NCI-H82 (cell line): Measurements from ENCODE around the gene HOMER2.

Experiments
- DNase-seq: peaks from one replicate; lab custom pipeline; 2025; lab: John Stamatoyannopoulos, UW

HOMER2 gene

GRCh38 chr15:82930461-82930860, 22.1 kb downstream of the HOMER2 start:
- DNase-seq: no peak

GRCh38 chr15:82928711-82929110, 23.8 kb downstream of the HOMER2 start:
- no peak for DNase-seq

GRCh38 chr15:82923744-82924143, 28.8 kb downstream of the HOMER2 start:
- DNase-seq: no peak

GRCh38 chr15:82922737-82923136, 29.8 kb downstream of the HOMER2 start:
- no peak for DNase-seq

- no peak for DNase-seq
Observed at GRCh38 chr15:82921939-82922338, 30.6 kb downstream of the HOMER2 start.

- DNase-seq: no peak
Observed at GRCh38 chr15:82921242-82921641, 31.3 kb downstream of the HOMER2 start.

GRCh38 chr15:82919231-82919886, 33.2 kb downstream of the HOMER2 start:
- DNase-seq: no peak

GRCh38 chr15:82918607-82919230, 33.8 kb downstream of the HOMER2 start:
- no peak for DNase-seq

GRCh38 chr15:82918162-82918561, 34.4 kb downstream of the HOMER2 start:
- no peak for DNase-seq

- DNase-seq: no peak
Observed at GRCh38 chr15:82917249-82917648, 35.3 kb downstream of the HOMER2 start.

- no peak for DNase-seq
Observed at GRCh38 chr15:82916161-82916952, 36.2 kb downstream of the HOMER2 start.

- DNase-seq: no peak
Observed at GRCh38 chr15:82914396-82914795, 38.1 kb downstream of the HOMER2 start.

GRCh38 chr15:82911458-82911857, 41.1 kb downstream of the HOMER2 start:
- DNase-seq: no peak

GRCh38 chr15:82910721-82911120, 41.8 kb downstream of the HOMER2 start:
- DNase-seq: no peak

GRCh38 chr15:82909080-82909815, 43.3 kb downstream of the HOMER2 start:
- no peak for DNase-seq

GRCh38 chr15:82907350-82907749, 45.2 kb downstream of the HOMER2 start:
- no peak for DNase-seq

GRCh38 chr15:82904574-82904973, 47.9 kb downstream of the HOMER2 start:
- no peak for DNase-seq

GRCh38 chr15:82903511-82903910, 49.0 kb downstream of the HOMER2 start:
- DNase-seq: no peak

- DNase-seq: peak; percentile 66
Observed at GRCh38 chr15:82901114-82901805, 51.3 kb downstream of the HOMER2 start.

- peak; percentile 78 for DNase-seq
Observed at GRCh38 chr15:82900511-82901060, 51.9 kb downstream of the HOMER2 start.

- peak; percentile 40 for DNase-seq
Observed at GRCh38 chr15:82898961-82899360, 53.6 kb downstream of the HOMER2 start.
